GM12872 (cell line): Measurements from ENCODE around the gene LCLAT1.

Experiments used
- CTCF ChIP-seq: IDR thresholded peaks from 3 replicates; pipeline ENCODE4 v1.5.1; 2011; ENCODE audit warnings: low read depth, mild to moderate bottlenecking, low read length, moderate library complexity; ENCODE audit not compliant: insufficient read depth

Gene LCLAT1

GRCh38 chr2:30626397-30626796 lies 179.4 kb downstream of the LCLAT1 start:
- TF ChIP-seq CTCF = no peak

- no peak for TF ChIP-seq CTCF
Observed at GRCh38 chr2:30627151-30627550, 180.1 kb downstream of the LCLAT1 start.

- TF ChIP-seq CTCF = no peak
Observed at GRCh38 chr2:30628341-30628740, 181.3 kb downstream of the LCLAT1 start.

GRCh38 chr2:30629866-30630265 lies 182.8 kb downstream of the LCLAT1 start:
- no peak for TF ChIP-seq CTCF

- no peak for TF ChIP-seq CTCF
Observed at GRCh38 chr2:30631051-30631671, 184.1 kb downstream of the LCLAT1 start.

- TF ChIP-seq CTCF = no peak
Observed at GRCh38 chr2:30633039-30633438, 186.0 kb downstream of the LCLAT1 start.

GRCh38 chr2:30636311-30636710 lies 189.3 kb downstream of the LCLAT1 start:
- TF ChIP-seq CTCF = no peak
